Karpas-422 (cell line): ENCODE results near the gene DACT3. TPM values are rescaled to one million over a fixed set of nuclear protein-coding genes. Genes with fewer than 3 reads are reported as not detected.

Source experiments
- DNase-seq: peaks from one replicate; pipeline ENCODE4 v3.0.0-alpha.2; 2015
- H2AFZ ChIP-seq: fragments of 200-600 bp; sonication (generic); 2 replicates; pipeline ENCODE4 v1.6.1; 2014; ENCODE audit warnings: antibody characterized with exemption, low read length, mixed read lengths
- H3K27ac ChIP-seq: fragments of 200-600 bp; sonication (generic); 2 replicates; pipeline ENCODE4 v1.5.1; 2014; ENCODE audit warnings: mild to moderate bottlenecking, low read length, moderate library complexity
- H3K27me3 ChIP-seq: fragments of 200-600 bp; sonication (generic); 2 replicates; pipeline ENCODE4 v1.6.1; 2014; ENCODE audit warnings: low read length, mixed read lengths
- H3K36me3 ChIP-seq: fragments of 200-600 bp; sonication (generic); 2 replicates; pipeline ENCODE4 v1.6.1; 2014; ENCODE audit warnings: low read length, mixed read lengths; ENCODE audit not compliant: insufficient read depth
- H3K4me1 ChIP-seq: fragments of 200-600 bp; sonication (generic); 2 replicates; pipeline ENCODE4 v1.6.1; 2014; ENCODE audit warnings: mild to moderate bottlenecking, low read length, mixed read lengths
- H3K4me2 ChIP-seq: fragments of 200-600 bp; sonication (generic); 2 replicates; pipeline ENCODE4 v1.6.1; 2014; ENCODE audit warnings: low read length, low read depth, mild to moderate bottlenecking; ENCODE audit not compliant: poor library complexity, severe bottlenecking
- H3K4me3 ChIP-seq: fragments of 200-600 bp; sonication (generic); 2 replicates; pipeline ENCODE4 v1.5.1; 2014; ENCODE audit warnings: mild to moderate bottlenecking, antibody characterized with exemption, low read length, mixed read lengths
- H3K79me2 ChIP-seq: fragments of 200-600 bp; sonication (generic); 2 replicates; pipeline ENCODE4 v1.6.1; 2014; ENCODE audit warnings: mild to moderate bottlenecking, low read length, mixed read lengths
- H3K9ac ChIP-seq: fragments of 200-600 bp; sonication (generic); 2 replicates; pipeline ENCODE4 v1.6.0; 2014; ENCODE audit warnings: low read length
- H3K9me2 ChIP-seq: fragments of 200-600 bp; sonication (generic), shearing (Covaris generic); replicated peaks from 2 replicates; pipeline ENCODE4 v1.6.0; 2014; ENCODE audit warnings: mild to moderate bottlenecking, low read length, moderate library complexity; ENCODE audit not compliant: insufficient read depth
- H3K9me3 ChIP-seq: fragments of 300-700, 200-600 bp; sonication (generic); 2 replicates; pipeline ENCODE4 v1.6.1; 2014; ENCODE audit warnings: low read length, mixed read lengths
- H4K20me1 ChIP-seq: fragments of 200-600 bp; sonication (generic); 2 replicates; pipeline ENCODE4 v1.6.1; 2014; ENCODE audit warnings: mild to moderate bottlenecking, antibody characterized with exemption, low read length, low read depth; ENCODE audit not compliant: insufficient read depth
- total RNA-seq: library from RNA; depleted of rRNA; stranded (reverse); fragments of >200 nt; shearing (Covaris generic); gene quantifications from 2 replicates; pipeline ENCODE4 v1.2.3, GENCODE V29; 2014; ENCODE audit warnings: low replicate concordance

Gene DACT3
- total RNA-seq, 1 experiment from 2014 or later: 0.19 TPM

DNA sequence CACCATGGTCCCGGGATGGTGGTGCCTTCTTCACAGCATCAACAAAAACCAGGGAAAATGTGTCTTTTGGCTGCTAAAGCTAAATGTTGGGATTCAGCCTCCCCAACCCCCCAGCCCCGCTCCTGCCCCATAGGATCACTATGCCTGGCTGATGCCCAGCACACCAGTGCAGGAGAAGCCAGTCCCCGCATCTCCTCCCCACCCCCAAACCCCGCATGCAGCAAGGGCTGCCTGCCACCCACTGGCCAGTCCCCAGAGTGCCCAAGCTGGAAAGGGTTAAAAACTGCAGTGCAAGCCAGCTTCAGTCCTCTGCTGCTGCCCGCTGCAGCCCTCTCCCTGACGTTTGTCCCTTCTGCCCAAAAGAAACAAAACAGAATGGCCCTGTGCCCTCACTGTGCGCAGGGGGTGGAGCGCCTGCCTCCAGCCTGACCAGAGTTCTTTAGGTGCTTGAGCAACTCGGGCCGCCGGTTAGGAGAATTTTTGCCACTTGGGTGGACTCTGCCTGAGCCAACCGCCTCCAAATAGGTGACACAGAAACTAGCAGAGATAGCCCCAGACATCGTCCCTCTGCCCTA is 56.1 kb downstream of the DACT3 start:
- no peak overlapping the region for H3K27ac ChIP-seq
- no peak for DNase-seq
- H3K4me3 ChIP-seq: no peak overlapping the region
- peaks cover 33% of the 10 kb centered on the region; the same call in 1 of the 2 replicates for H4K20me1 ChIP-seq
- H3K9ac ChIP-seq: no peak overlapping the region
- H3K79me2 ChIP-seq: peaks cover 40% of the 10 kb centered on the region
- H3K27me3 ChIP-seq: no peaks in the 10 kb centered on the region
- peaks cover 16% of the 10 kb centered on the region for H3K36me3 ChIP-seq
- H3K9me3 ChIP-seq: no peaks in the 10 kb centered on the region
- H3K9me2 ChIP-seq: no peaks in the 10 kb centered on the region
- H3K4me2 ChIP-seq: no peak overlapping the region
- H2AFZ ChIP-seq: no peak overlapping the region
- peaks cover 22% of the 10 kb centered on the region for H3K4me1 ChIP-seq

DNA sequence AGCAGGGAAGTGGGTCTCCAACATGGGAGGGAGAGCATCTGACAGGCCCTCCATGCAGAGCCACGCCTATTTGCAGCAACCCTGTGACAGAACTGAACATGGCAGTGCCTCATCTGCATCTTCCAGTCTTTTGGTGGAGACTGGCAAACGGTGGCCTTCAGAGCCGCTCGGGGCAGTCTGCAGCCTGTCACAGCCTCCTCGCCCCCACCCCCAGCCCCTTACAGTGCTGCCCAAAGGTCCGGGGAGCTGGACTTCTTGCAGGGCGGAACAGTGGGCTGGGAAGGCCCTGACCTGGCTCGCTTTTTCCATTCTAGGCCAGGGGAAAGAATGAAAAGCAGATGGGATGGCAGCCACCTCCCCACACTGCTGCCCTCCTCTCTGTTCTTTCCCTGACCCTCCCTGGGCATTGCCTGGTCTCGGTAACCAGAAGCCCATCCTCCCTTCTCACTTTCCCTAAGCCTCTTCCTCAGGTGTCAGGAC is 57.2 kb downstream of the DACT3 start:
- no peaks in the 10 kb centered on the region for H3K9me2 ChIP-seq
- H2AFZ ChIP-seq: no peak overlapping the region
- H3K27me3 ChIP-seq: peaks cover 3% of the 10 kb centered on the region; the same call in 1 of the 2 replicates
- no peak overlapping the region for H3K27ac ChIP-seq
- peaks cover 33% of the 10 kb centered on the region; the same call in 1 of the 2 replicates for H4K20me1 ChIP-seq
- H3K9ac ChIP-seq: peak overlapping the region; percentile 24; the same call in 1 of the 2 replicates
- peaks cover 40% of the 10 kb centered on the region for H3K79me2 ChIP-seq
- peaks cover 5% of the 10 kb centered on the region for H3K9me3 ChIP-seq
- DNase-seq: no peak
- H3K4me1 ChIP-seq: peaks cover 22% of the 10 kb centered on the region
- peaks cover 16% of the 10 kb centered on the region for H3K36me3 ChIP-seq
- peak overlapping the region; percentile 86 for H3K4me2 ChIP-seq
- no peak overlapping the region for H3K4me3 ChIP-seq

- H4K20me1 ChIP-seq: peaks cover 30% of the 10 kb centered on the region; the same call in 1 of the 2 replicates
- DNase-seq: peak; percentile 35
- H3K27ac ChIP-seq: no peak overlapping the region
Observed at GRCh38 chr19:46603195-46603637, 57.8 kb downstream of the DACT3 start.

DNA sequence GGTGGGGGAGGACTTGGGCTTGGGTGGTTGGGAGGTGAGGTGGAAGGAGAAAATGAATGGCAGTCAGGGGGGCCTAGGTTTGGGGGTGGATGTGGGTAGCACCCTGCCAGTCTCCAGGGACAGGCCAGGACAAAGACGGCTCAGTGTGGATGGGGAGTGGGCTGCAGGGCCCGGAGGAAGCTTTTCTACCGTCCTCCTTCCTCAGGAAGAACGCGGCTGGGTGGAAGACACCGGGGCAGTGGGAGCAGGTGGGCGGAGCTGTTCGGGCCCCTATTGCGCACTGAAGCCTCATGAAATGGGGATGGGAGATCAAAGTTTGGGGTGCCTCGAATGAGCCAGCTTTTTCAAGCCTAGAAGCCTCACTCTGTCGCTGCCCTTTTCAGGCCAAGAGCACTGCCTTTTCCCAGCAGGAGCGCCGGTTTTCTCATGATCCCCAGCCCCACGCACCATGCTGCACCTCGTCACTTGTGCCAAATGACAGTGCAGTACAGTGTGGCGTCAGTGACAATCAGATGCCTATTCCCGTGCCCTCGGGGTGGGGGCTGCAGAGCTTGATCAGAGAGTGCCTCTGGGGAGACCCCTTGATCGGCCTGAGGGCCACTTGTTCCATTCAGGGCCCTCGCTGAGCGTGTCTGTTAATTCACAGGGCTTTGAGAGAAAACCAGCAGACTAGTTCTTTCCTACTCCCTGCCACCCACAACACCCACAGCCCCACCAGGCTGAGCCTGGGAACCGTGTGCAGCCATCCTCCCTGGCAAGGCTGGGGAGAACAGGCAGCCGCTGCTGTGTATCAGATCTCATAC is 58.4 kb downstream of the DACT3 start:
- no peaks in the 10 kb centered on the region for H3K9me2 ChIP-seq
- peak; percentile 50 for DNase-seq
- H3K27me3 ChIP-seq: peaks cover 5% of the 10 kb centered on the region; the same call in 1 of the 2 replicates
- peaks cover 15% of the 10 kb centered on the region for H3K9me3 ChIP-seq
- H3K36me3 ChIP-seq: peaks cover 10% of the 10 kb centered on the region
- H3K27ac ChIP-seq: peak overlapping the region; percentile 85; the same call in 1 of the 2 replicates
- H2AFZ ChIP-seq: no peak overlapping the region
- peaks cover 22% of the 10 kb centered on the region for H3K4me1 ChIP-seq
- peaks cover 40% of the 10 kb centered on the region for H3K79me2 ChIP-seq
- H3K4me3 ChIP-seq: peak overlapping the region; percentile 98
- peaks cover 30% of the 10 kb centered on the region; the same call in 1 of the 2 replicates for H4K20me1 ChIP-seq
- peak overlapping the region; percentile 86 for H3K4me2 ChIP-seq
- peak overlapping the region; percentile 100 for H3K9ac ChIP-seq

More at GRCh38 chr19:46603195-46603637, 57.8 kb downstream of the DACT3 start:
- peak overlapping the region; percentile 98 for H3K4me3 ChIP-seq
- H3K4me2 ChIP-seq: peak overlapping the region; percentile 86
- H3K79me2 ChIP-seq: peaks cover 40% of the 10 kb centered on the region
- peaks cover 5% of the 10 kb centered on the region; the same call in 1 of the 2 replicates for H3K27me3 ChIP-seq
- peaks cover 22% of the 10 kb centered on the region for H3K4me1 ChIP-seq
- no peaks in the 10 kb centered on the region for H3K9me2 ChIP-seq
- no peak overlapping the region for H2AFZ ChIP-seq
- H3K9ac ChIP-seq: peak overlapping the region; percentile 100
- peaks cover 11% of the 10 kb centered on the region for H3K9me3 ChIP-seq
- H3K36me3 ChIP-seq: peaks cover 16% of the 10 kb centered on the region

- Histone ChIP-seq H3K27ac (peak within 1 kb of the TSS; percentile 92), H3K4me1 (peaks cover 22% of the 10 kb centered on the region), H3K4me2 (peak within 1 kb of the TSS; percentile 86), H3K9ac (peak within 1 kb of the TSS; percentile 100), H3K79me2 (peaks cover 40% of the 10 kb centered on the region), H3K36me3 (peaks cover 3% of the 10 kb centered on the region; the same call in 1 of the 2 replicates), H3K9me2 (no peaks in the 10 kb centered on the region), H3K4me3 (peak within 1 kb of the TSS; percentile 98), H3K9me3 (peaks cover 15% of the 10 kb centered on the region), H3K27me3 (peaks cover 5% of the 10 kb centered on the region; the same call in 1 of the 2 replicates), H4K20me1 (peaks cover 30% of the 10 kb centered on the region; the same call in 1 of the 2 replicates), H2AFZ (peak within 1 kb of the TSS; percentile 96; the same call in 1 of the 2 replicates)
- DNase-seq: peak; percentile 68
Observed at GRCh38 chr19:46601318-46602224, 59.4 kb downstream of the DACT3 start, which contains the start of gene CALM3. TSS of gene CALM3 (plus strand) at chr19:46601330. CDS start at chr19:46601435, 105 bp downstream.

- peaks cover 5% of the 10 kb centered on the region; the same call in 1 of the 2 replicates for H3K27me3 ChIP-seq
- peak overlapping the region; percentile 96; the same call in 1 of the 2 replicates for H2AFZ ChIP-seq
- peaks cover 30% of the 10 kb centered on the region; the same call in 1 of the 2 replicates for H4K20me1 ChIP-seq
- H3K79me2 ChIP-seq: peaks cover 40% of the 10 kb centered on the region
- H3K27ac ChIP-seq: peak overlapping the region; percentile 92
- H3K4me2 ChIP-seq: peak overlapping the region; percentile 79
- H3K36me3 ChIP-seq: no peaks in the 10 kb centered on the region
- peaks cover 22% of the 10 kb centered on the region for H3K4me1 ChIP-seq
- DNase-seq: peak; percentile 99
- peak overlapping the region; percentile 100 for H3K9ac ChIP-seq
- H3K4me3 ChIP-seq: peak overlapping the region; percentile 98
- no peaks in the 10 kb centered on the region for H3K9me2 ChIP-seq
- H3K9me3 ChIP-seq: peaks cover 15% of the 10 kb centered on the region
Observed at GRCh38 chr19:46600384-46601317, 60.3 kb downstream of the DACT3 start.
